Fibroblast of lung (primary cell): ENCODE measurements around the gene RINL.
"Not testable (repeated sequence)": the region's sequence is repeated elsewhere in the genome, so short reads cannot be mapped to it uniquely, and the experiment has no call there.

ENCODE experiments used
- EZH2 ChIP-seq: IDR thresholded peaks from 2 replicates; pipeline ENCODE4 v1.5.1; 2012; ENCODE audit warnings: low read length, control low read depth, mild to moderate bottlenecking; ENCODE audit errors: missing control alignments
- TF ChIP-seq, protein P1 (sequence below), 2 donors: IDR thresholded peaks in 1 of 2; conservative IDR thresholded peaks in 1 of 2; 1 replicate in 1 of 2; 2 replicates in 1 of 2; pipeline ENCODE4 v1.5.1; 2011 to 2012; ENCODE audit warnings: low read length in 2 of 2, control low read depth in 1 of 2, inconsistent platforms in 1 of 2, low read depth in 1 of 2, mild to moderate bottlenecking in 1 of 2

DNA sequence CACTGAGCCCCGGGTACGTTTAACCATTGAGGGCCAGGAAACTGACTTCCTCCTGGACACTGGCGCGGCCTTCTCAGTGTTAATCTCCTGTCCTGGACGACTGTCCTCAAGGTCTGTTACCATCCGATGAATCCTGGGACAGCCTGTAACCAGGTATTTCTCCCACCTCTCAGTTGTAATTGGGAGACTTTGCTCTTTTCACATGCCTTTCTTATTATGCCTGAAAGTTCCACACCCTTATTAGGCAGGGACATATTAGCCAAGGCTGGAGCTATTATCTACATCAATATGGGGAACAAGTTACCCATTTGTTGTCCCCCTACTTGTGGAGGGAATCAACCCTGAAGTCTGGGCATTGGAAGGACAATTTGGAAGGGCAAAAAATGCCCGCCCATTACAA lies 52.1 kb downstream of the RINL start:
- TF ChIP-seq, protein P1, sequence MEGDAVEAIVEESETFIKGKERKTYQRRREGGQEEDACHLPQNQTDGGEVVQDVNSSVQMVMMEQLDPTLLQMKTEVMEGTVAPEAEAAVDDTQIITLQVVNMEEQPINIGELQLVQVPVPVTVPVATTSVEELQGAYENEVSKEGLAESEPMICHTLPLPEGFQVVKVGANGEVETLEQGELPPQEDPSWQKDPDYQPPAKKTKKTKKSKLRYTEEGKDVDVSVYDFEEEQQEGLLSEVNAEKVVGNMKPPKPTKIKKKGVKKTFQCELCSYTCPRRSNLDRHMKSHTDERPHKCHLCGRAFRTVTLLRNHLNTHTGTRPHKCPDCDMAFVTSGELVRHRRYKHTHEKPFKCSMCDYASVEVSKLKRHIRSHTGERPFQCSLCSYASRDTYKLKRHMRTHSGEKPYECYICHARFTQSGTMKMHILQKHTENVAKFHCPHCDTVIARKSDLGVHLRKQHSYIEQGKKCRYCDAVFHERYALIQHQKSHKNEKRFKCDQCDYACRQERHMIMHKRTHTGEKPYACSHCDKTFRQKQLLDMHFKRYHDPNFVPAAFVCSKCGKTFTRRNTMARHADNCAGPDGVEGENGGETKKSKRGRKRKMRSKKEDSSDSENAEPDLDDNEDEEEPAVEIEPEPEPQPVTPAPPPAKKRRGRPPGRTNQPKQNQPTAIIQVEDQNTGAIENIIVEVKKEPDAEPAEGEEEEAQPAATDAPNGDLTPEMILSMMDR (conservative IDR thresholded peaks at IDR 0.05 in 1 of 2, IDR thresholded peaks at IDR 0.05 in 1 of 2; ENCODE audit: low read depth in 1 of 2, low read length in 2 of 2), result not testable (repeated sequence)
- not testable (repeated sequence) for TF ChIP-seq EZH2
